Measurements from ENCODE around the gene PSMB10.

Gene PSMB10

DNA sequence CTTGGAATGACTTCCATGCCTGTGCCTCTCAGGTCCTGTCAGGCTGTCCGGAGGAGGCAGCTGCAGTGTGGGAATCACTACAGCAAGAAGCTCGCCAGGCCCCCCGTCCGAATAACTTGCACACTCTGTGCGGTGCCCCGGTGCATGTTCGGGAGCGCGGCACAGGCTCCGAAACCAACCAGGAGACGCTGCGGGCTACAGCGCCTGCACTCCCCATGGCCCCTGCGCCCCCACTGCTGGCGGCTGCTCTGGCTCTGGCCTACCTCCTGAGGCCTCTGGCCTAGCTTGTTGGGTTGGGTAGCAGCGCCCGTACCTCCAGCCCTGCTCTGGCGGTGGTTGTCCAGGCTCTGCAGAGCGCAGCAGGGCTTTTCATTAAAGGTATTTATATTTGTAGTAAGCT, 50.7 kb downstream of the PSMB10 start:
- TF ChIP-seq, protein P1, sequence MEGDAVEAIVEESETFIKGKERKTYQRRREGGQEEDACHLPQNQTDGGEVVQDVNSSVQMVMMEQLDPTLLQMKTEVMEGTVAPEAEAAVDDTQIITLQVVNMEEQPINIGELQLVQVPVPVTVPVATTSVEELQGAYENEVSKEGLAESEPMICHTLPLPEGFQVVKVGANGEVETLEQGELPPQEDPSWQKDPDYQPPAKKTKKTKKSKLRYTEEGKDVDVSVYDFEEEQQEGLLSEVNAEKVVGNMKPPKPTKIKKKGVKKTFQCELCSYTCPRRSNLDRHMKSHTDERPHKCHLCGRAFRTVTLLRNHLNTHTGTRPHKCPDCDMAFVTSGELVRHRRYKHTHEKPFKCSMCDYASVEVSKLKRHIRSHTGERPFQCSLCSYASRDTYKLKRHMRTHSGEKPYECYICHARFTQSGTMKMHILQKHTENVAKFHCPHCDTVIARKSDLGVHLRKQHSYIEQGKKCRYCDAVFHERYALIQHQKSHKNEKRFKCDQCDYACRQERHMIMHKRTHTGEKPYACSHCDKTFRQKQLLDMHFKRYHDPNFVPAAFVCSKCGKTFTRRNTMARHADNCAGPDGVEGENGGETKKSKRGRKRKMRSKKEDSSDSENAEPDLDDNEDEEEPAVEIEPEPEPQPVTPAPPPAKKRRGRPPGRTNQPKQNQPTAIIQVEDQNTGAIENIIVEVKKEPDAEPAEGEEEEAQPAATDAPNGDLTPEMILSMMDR (IDR thresholded peaks at IDR 0.05; ENCODE audit: low read depth, low read length), result no peak
- H3K27me3 ChIP-seq, result no peaks in the 10 kb centered on the region
- no peak for DNase-seq
- H3K36me3 ChIP-seq, result peaks cover 32% of the 10 kb centered on the region
- no peaks in the 10 kb centered on the region for H3K9me3 ChIP-seq
- no peak overlapping the region for H3K4me3 ChIP-seq (ENCODE audit: low read depth, low read length)
- H3K4me1 ChIP-seq, result peaks cover 7% of the 10 kb centered on the region

DNA sequence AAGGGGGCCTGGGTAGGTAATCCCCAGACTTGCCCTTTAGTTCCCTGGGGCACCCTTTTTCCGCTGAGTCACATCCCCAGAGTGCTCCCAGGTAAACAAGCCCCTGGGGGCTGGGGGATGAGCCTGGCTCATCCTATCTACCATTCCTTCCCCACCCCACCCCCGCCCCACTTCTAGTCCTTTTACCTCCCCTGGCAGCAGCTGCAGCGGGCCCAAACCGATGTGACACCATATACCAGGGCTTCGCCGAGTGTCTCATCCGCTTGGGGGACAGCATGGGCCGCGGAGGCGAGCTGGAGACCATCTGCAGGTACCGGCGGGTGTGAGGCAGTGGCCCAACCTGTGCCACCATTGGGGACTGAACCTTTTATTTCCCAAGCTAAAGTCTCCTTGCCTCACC, 51.1 kb downstream of the PSMB10 start:
- peaks cover 36% of the 10 kb centered on the region for H3K36me3 ChIP-seq

DNA sequence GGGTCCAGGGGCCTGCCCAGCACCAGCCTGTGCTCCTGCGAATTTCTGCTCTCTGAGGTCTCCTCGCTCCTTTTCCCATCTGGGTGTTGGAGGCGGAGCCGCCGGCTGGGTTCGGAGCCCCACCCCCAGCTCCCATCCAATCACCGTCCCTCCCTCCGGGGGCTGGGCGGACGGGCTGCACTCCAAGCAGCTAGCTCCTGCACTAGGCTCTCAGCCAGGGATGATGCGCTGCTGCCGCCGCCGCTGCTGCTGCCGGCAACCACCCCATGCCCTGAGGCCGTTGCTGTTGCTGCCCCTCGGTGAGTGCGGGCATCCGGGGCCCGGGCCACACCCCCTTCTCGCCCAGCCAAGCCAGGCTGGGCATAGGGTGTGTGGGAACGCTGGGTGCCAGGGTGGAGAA, 52.0 kb downstream of the PSMB10 start, which contains the start of gene NRN1L:
NRN1L (plus strand) TSS at position 202 of the 400 bp plus-strand sequence; CDS start at position 221, 19 bp downstream.
- TF ChIP-seq, protein P1 (IDR thresholded peaks at IDR 0.05; ENCODE audit: low read depth, low read length), result no peak
- Histone ChIP-seq H3K36me3 (peaks cover 45% of the 10 kb centered on the region), H3K9me3 (no peaks in the 10 kb centered on the region), H3K4me1 (peaks cover 7% of the 10 kb centered on the region), H3K4me3 (ENCODE audit: low read depth, low read length) (no peak within 1 kb of the TSS), H3K27me3 (no peaks in the 10 kb centered on the region)
- DNase-seq, result peak; percentile 97

More for the DNA sequence above, 51.1 kb downstream of the PSMB10 start:
- H3K4me3 ChIP-seq (ENCODE audit: low read depth, low read length), result no peak overlapping the region
- no peaks in the 10 kb centered on the region for H3K27me3 ChIP-seq
- no peak for DNase-seq
- H3K9me3 ChIP-seq, result no peaks in the 10 kb centered on the region
- TF ChIP-seq, protein P1 (IDR thresholded peaks at IDR 0.05; ENCODE audit: low read depth, low read length), result no peak
- H3K4me1 ChIP-seq, result peaks cover 7% of the 10 kb centered on the region
